Posterior vena cava (tissue), 2 donors: ENCODE data around the gene ABCF3. TPM values are rescaled to one million over a fixed set of nuclear protein-coding genes. Genes with fewer than 3 reads are reported as not detected.

Experiments
- DNase-seq: peaks from one replicate; pipeline ENCODE4 v3.0.0-alpha.2; 2020; ENCODE audit warnings: low spot score
- intact Hi-C, 2 donors: fragments of 100-400 bp; cut with DNase I; formaldehyde crosslinking; loops; one replicate each; pipeline versions ENCODE4 v1.14.1 to v1.14.2; 2022 to 2023
- microRNA-seq, 2 donors: library from miRNA; unstranded; fragments of <30 nt; microRNA quantifications; one replicate each; pipeline ENCODE4 v1.2.0, GENCODE V29; 2020 to 2021; ENCODE audit warnings: borderline microRNAs expressed in 2 of 2
- total RNA-seq, 2 donors: library from RNA; stranded (reverse); fragmentation: NEBNext Ultra II Directional; extraction: Animal tissue kit (Norgen Biotek cat#: 25700); gene quantifications; one replicate each; pipeline ENCODE4 v1.2.1, GENCODE V29; 2021
- donor health status: DM: yes; HTN: yes; CAD: no.
- donor health status: DM: yes; HTN: yes; CAD: no.

ABCF3 gene
- total RNA-seq, 2 donors from 2014 or later = 38.9 to 48.8 TPM

DNA sequence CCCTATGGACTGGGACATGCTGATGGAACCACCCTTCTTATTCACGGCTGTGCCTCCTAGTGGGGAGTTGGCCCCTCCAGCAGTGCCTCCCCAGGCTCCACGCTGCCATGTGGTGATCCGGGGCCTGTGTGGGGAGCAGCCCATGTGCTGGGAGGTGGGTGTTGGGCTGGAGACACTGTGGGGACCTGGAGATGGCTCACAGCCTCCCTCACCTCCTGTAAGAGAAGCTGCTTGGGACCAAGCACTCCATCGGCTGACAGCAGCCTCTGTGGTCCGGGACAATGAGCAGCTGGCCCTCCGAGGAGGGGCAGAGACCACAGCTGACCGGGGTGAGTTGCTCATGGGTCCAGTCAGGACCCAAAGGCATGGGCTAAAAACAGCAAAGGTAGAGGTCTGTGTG lies 53.7 kb downstream of the ABCF3 start:
- DNase-seq = no peak
- intact Hi-C loops = loop anchor here (10.0 kb wide), 2 partner anchors 95 to 105 kb away; partner anchors contain the start of gene EIF2B5 (in 1 of the 2)

- intact Hi-C loops = loop anchor here (10.0 kb wide), 2 partner anchors 96 to 106 kb away; partner anchors contain the start of gene EIF2B5 (in 1 of the 2)
- DNase-seq = no peak
Observed at GRCh38 chr3:184240384-184241140, 54.6 kb downstream of the ABCF3 start.

- intact Hi-C loops = loop anchor here (10.0 kb wide), 2 partner anchors 96 to 106 kb away; partner anchors contain the start of gene EIF2B5 (in 1 of the 2)
- DNase-seq = no peak
Observed at GRCh38 chr3:184241141-184241446, 55.1 kb downstream of the ABCF3 start.

GRCh38 chr3:184241447-184242296 lies 55.7 kb downstream of the ABCF3 start:
- peak; percentile 82 for DNase-seq
- intact Hi-C loops = loop anchor here (10.0 kb wide), 2 partner anchors 97 to 107 kb away; partner anchors contain the start of gene EIF2B5 (in 1 of the 2)

DNA sequence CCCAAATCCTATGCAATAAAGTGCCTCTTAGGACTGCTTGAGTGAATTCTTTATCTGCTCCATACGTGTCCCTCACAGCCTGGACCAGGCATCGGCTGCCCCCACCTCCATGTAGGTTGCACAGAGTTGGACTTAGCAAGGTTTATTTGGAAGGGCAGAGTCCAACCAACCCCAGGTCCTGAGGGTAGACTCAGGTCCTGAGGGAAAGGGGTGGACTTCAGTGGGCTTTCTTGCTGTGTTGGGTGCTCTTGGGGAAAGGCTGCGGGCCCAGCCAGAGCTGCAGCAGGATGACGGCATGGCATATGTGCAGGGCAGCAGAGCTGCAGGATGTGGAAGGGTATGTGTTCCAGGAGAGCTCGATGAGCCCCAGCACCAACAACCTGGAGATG lies 56.3 kb downstream of the ABCF3 start:
- intact Hi-C loops = loop anchor here (10.0 kb wide), 2 partner anchors 97 to 107 kb away; partner anchors contain the start of gene EIF2B5 (in 1 of the 2)
- DNase-seq = peak; percentile 57

Small RNA genes within 50 kb of the gene (microRNA-seq; reads per million reads assigned to microRNA genes)
- gene MIR1224 = 0 to 0.26 reads per million in 2 donors

Other genes starting within 250 kb of the ABCF3 start
- 10 to 100 TPM; 17.5 to 20.0 TPM for gene ABCC5, start 168.3 kb upstream of the ABCF3 start, total RNA-seq
- gene HTR3D, start 154.5 kb upstream of the ABCF3 start, total RNA-seq = not detected
- not detected for gene HTR3C, start 133.2 kb upstream of the ABCF3 start, total RNA-seq
- not detected for gene HTR3E, start 89.1 kb upstream of the ABCF3 start, total RNA-seq
- gene EIF2B5, start 50.8 kb upstream of the ABCF3 start, total RNA-seq = 10 to 100 TPM; 23.3 to 26.4 TPM
- 10 to 100 TPM; 67.3 to 70.7 TPM for gene DVL3, start 30.8 kb upstream of the ABCF3 start, total RNA-seq
- 100 to 1,000 TPM; 324 to 365 TPM for gene AP2M1, start 11.3 kb upstream of the ABCF3 start, total RNA-seq
- gene VWA5B2, start 43.4 kb downstream of the ABCF3 start, total RNA-seq = under 1 TPM in 1 of 2 donors, not detected in 1; 0.38 TPM
- 10 to 100 TPM; 26.8 to 28.6 TPM for gene ALG3, start 62.8 kb downstream of the ABCF3 start, total RNA-seq
- gene EEF1AKMT4, start 63.5 kb downstream of the ABCF3 start, total RNA-seq = 1 to 10 TPM; 1.3 to 2.5 TPM
- under 1 TPM in 1 of 2 donors, not detected in 1; 0.24 TPM for gene CAMK2N2, start 75.4 kb downstream of the ABCF3 start, total RNA-seq
- not detected for gene ECE2, start 89.8 kb downstream of the ABCF3 start, total RNA-seq
- 100 to 1,000 TPM; 128 to 163 TPM for gene PSMD2, start 113.0 kb downstream of the ABCF3 start, total RNA-seq
- gene EIF4G1, start 128.4 kb downstream of the ABCF3 start, total RNA-seq = 100 to 1,000 TPM; 273 to 325 TPM
- gene FAM131A, start 151.4 kb downstream of the ABCF3 start, total RNA-seq = 10 to 100 TPM; 30.4 to 37.4 TPM
- 1 to 10 TPM; 3.7 to 4.0 TPM for gene CLCN2, start 175.4 kb downstream of the ABCF3 start, total RNA-seq
- 10 to 100 TPM; 39.1 to 42.7 TPM for gene POLR2H, start 175.5 kb downstream of the ABCF3 start, total RNA-seq
- 1 to 10 TPM in 1 of 2 donors, under 1 TPM in 1; 0.71 to 1.1 TPM for gene THPO, start 192.0 kb downstream of the ABCF3 start, total RNA-seq
- 10 to 100 TPM; 18.6 to 32.6 TPM for gene CHRD, start 193.9 kb downstream of the ABCF3 start, total RNA-seq